Activated naive CD4-positive, alpha-beta T cell treated with anti-CD3 and anti-CD28 coated beads, Interleukin-2, amount 50 U/mL, for 24 hours (primary cell): ENCODE measurements around the gene CRLF1.

ENCODE experiments used
- H3K27ac Mint-ChIP-seq: one replicate; pipeline ENCODE4 v1.8.0; 2021; ENCODE audit warnings: mild to moderate bottlenecking, mixed read lengths
- H3K27me3 Mint-ChIP-seq: one replicate; pipeline ENCODE4 v1.8.0; 2021; ENCODE audit warnings: mixed read lengths
- H3K36me3 Mint-ChIP-seq: one replicate; pipeline ENCODE4 v1.8.0; 2021; ENCODE audit warnings: mixed read lengths
- H3K4me1 Mint-ChIP-seq: one replicate; pipeline ENCODE4 v1.8.0; 2021; ENCODE audit warnings: mixed read lengths
- H3K4me3 Mint-ChIP-seq: one replicate; pipeline ENCODE4 v1.8.0; 2021; ENCODE audit warnings: mild to moderate bottlenecking, mixed read lengths
- H3K9me3 Mint-ChIP-seq: one replicate; pipeline ENCODE4 v1.8.0; 2021; ENCODE audit warnings: mixed read lengths

The CRLF1 gene

DNA sequence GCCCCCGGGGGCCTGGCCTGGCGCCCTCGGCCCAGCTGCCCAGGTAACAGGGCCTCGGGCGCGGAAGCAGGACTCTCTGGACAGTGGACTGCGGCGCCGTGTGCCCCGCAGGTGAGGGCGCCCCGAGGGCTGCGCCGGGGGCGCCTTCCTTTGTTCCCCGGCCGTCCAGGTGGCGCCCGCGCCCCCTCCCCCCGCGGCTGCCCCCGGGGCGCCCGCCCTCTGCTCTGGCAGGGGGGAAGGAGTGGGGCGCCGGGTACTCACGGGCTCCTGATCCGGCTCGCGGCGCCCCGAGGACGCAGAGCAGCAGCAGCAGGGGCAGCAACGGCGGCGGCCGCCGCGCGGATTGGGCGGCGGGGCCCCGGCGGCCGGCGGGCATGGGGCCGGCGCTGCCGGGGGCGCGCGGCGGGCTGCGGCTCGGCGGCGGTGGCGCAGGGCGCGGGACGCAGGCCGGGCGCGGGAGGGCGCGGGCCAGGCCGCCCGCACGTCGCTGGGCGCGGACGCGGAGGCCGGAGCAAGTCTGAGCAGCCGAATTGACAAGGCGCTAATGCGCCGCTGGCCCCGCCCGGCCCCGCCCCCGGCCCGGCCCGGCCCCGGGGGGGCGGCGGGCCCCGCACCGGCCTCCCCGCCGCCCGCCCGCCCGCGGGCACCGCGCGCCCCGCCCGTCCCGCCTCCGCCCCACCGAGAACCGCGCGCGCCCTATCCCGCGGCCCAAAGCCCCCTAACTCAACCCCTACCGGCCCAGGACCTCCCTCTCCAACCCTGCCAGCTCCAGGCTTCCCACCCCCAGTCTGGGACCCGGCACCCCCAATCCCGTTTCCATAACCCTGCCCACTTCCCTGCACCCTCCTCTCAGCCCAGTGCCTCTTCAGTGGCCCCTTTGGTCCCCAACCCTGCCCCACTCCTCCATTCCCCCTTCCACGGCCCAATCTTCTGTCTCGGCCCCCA, at the start of gene CRLF1:
Gene CRLF1, minus strand, starts transcription at position 519 of the 945 bp plus-strand sequence. Its CDS starts 143 bp downstream, at position 376.
- Mint-ChIP-seq H3K27me3 (peaks cover 41% of the 10 kb centered on the region), H3K36me3 (no peaks in the 10 kb centered on the region), H3K9me3 (no peaks in the 10 kb centered on the region), H3K4me1 (peaks cover 19% of the 10 kb centered on the region), H3K4me3 (no peak within 1 kb of the TSS), H3K27ac (no peak within 1 kb of the TSS)

DNA sequence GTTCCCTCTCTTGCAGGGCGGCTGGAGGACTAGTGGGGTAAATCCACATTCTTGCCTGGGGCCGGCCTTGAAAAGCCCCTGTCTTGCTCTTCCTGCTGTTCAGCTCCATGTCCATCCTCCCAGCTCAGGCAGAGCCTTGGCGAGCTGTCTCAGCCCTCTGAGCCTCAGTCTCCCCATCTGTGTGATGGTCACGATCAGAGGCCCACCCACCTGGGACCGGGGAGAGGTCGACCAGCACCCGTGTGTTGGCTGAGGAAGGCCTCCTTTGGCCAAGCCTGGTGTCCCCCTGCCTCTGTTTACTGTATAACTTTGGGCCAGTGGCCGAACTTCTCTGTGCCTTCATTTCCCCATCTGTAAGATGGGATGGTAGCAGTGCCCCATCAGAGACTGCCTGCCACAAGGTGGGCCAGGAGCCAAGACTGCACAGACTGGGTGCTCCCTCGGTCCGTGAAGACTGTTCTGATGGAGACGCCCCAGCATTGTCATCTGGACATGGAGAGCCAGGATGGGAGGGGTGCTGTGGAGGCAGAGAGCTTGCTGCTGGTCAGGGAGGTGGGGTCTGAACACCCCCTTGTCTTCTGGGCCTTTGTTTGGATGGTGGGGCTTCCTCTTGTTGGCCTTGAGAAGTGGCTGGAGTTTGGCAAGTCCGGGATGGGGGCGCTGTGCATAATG, 48.7 kb upstream of the CRLF1 start:
- H3K9me3 Mint-ChIP-seq, result no peaks in the 10 kb centered on the region
- H3K27ac Mint-ChIP-seq, result no peak overlapping the region
- H3K4me3 Mint-ChIP-seq, result no peak overlapping the region
- peaks cover 24% of the 10 kb centered on the region for H3K4me1 Mint-ChIP-seq
- H3K27me3 Mint-ChIP-seq, result no peaks in the 10 kb centered on the region
- H3K36me3 Mint-ChIP-seq, result no peaks in the 10 kb centered on the region

GRCh38 chr19:18654469-18654868, 47.9 kb upstream of the CRLF1 start:
- H3K36me3 Mint-ChIP-seq, result no peaks in the 10 kb centered on the region
- no peaks in the 10 kb centered on the region for H3K9me3 Mint-ChIP-seq
- peaks cover 29% of the 10 kb centered on the region for H3K4me1 Mint-ChIP-seq
- H3K27me3 Mint-ChIP-seq, result no peaks in the 10 kb centered on the region
- no peak overlapping the region for H3K4me3 Mint-ChIP-seq
- H3K27ac Mint-ChIP-seq, result no peak overlapping the region

DNA sequence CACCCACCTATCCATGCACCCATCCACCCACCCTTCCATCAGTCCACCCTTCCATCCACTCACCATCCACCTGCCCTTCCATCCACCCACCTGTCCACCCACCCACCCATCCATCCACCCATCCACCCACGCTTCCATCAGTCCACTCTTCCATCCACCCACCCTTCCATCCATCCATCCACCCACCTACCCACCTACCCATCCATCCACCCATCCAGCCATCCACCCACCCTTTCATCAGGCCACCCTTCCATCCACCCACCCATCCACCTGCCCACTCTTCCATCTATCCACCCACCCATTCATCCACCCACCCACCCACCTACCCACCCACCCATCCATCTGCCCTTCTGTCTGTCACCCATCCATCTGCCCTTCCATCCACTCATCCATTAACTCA, 47.3 kb upstream of the CRLF1 start:
- H3K9me3 Mint-ChIP-seq, result no peaks in the 10 kb centered on the region
- no peaks in the 10 kb centered on the region for H3K27me3 Mint-ChIP-seq
- H3K36me3 Mint-ChIP-seq, result no peaks in the 10 kb centered on the region
- H3K4me3 Mint-ChIP-seq, result no peak overlapping the region
- H3K27ac Mint-ChIP-seq, result peak overlapping the region; percentile 62
- H3K4me1 Mint-ChIP-seq, result peaks cover 30% of the 10 kb centered on the region

DNA sequence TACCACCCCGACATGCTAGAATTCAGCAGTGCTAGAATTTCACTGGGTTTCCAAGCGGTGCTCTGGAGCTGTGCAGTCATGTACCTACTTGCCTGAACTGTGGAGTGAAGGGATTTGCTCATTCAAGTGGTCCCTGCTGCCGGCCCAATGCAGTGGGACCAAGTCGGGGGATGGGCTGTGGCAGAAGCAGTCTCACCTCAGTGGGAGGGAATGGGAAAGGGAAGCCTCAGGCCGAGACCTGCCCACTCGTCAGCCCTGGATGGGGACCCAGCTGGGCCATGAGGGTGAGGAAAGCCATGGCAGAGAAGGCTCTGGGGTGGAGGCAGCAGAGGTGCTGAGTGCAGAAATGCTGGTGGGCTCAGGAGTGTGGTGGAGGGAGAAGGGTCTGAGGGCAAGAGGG, 45.1 kb upstream of the CRLF1 start:
- H3K4me1 Mint-ChIP-seq, result peaks cover 23% of the 10 kb centered on the region
- peak overlapping the region; percentile 8 for H3K27ac Mint-ChIP-seq
- H3K4me3 Mint-ChIP-seq, result no peak overlapping the region
- no peaks in the 10 kb centered on the region for H3K9me3 Mint-ChIP-seq
- no peaks in the 10 kb centered on the region for H3K36me3 Mint-ChIP-seq
- H3K27me3 Mint-ChIP-seq, result no peaks in the 10 kb centered on the region

DNA sequence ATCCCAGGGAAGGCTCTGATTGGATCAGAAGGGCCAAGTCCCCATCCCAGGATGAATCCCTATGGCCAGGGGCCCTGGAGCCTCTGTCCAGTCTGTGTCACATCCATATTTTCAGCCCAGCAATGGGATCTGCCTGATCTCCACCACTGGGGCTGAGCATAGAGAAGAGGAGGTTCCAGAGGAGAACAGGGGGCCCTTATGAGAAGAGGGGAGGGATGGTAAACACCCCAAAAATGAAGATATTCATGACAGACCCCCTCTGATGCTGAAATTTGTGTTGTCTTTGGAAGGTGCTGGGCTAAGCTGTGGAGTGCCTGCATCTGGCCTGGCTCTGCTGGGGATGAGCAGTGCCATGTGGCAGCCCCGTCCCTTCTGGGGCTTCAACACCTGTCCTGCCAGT, 44.7 kb upstream of the CRLF1 start:
- Mint-ChIP-seq H3K9me3 (no peaks in the 10 kb centered on the region), H3K4me1 (peaks cover 25% of the 10 kb centered on the region), H3K27me3 (no peaks in the 10 kb centered on the region), H3K27ac (no peak overlapping the region), H3K36me3 (no peaks in the 10 kb centered on the region), H3K4me3 (no peak overlapping the region)

DNA sequence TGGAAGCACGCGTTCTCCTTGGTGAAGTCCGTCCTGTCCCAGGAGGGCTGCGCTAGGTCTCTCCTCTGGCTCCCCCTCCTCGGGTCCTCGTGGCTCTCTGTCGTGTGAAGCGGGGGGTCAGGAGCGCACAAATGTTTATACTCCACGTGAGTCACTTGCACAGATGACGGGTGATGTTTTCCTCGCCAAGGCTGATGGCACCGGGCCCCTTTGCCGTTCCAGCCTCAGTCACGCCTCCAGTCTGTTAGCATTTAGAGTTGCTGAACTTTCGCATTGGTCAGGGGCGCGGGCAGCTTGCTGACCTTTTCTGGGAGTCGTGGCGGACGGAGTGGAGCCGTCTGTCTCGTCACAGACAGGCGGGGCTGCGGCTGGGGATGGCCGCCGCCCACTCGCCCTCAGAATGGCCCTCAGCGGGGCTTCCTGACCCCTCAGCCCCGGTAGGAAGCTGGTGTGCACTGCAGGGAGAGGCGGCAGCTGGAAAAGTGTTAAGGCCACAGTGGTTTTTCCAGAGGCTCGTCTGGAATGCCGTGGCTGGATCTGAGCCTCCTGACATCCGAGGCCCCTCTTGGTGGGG, 44.0 kb upstream of the CRLF1 start:
- Mint-ChIP-seq H3K27me3 (no peaks in the 10 kb centered on the region), H3K4me1 (peaks cover 25% of the 10 kb centered on the region), H3K27ac (no peak overlapping the region), H3K36me3 (no peaks in the 10 kb centered on the region), H3K9me3 (no peaks in the 10 kb centered on the region), H3K4me3 (no peak overlapping the region)

GRCh38 chr19:18650021-18650390, 43.4 kb upstream of the CRLF1 start:
- no peaks in the 10 kb centered on the region for H3K27me3 Mint-ChIP-seq
- peaks cover 25% of the 10 kb centered on the region for H3K4me1 Mint-ChIP-seq
- H3K36me3 Mint-ChIP-seq, result no peaks in the 10 kb centered on the region
- H3K4me3 Mint-ChIP-seq, result no peak overlapping the region
- no peaks in the 10 kb centered on the region for H3K9me3 Mint-ChIP-seq
- H3K27ac Mint-ChIP-seq, result no peak overlapping the region

DNA sequence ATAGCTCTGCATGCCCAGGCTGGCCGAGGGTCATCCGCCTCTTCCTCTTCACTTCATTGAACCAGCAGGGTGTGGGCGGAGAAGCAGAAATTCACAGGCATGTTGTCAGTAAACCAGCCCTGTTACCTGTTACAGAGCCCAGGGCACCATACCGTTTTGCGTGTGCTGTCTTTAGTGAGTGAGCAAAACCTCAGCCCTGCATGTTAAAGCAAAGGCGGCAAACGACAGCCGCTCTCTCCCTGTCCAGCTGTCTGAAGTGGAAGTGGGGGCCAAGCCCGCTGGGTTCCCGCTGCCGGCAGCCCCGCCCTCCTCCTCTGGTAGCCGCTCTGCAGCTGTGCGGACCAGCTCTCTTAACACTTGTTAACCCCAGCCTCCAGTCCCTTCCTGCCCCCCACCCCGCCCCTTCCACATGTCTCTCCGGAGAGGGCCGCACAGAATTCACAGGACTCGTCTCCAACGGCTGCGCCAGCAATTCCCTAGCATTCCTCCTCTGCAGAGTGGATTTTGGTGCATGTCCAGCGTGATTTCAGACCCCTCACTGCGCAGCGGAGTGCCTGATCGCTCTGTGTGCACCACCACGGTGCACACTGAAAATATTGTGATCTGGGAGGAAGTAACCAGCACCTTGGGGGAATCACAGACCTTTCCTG, 42.9 kb upstream of the CRLF1 start:
- H3K4me1 Mint-ChIP-seq, result peaks cover 24% of the 10 kb centered on the region

DNA sequence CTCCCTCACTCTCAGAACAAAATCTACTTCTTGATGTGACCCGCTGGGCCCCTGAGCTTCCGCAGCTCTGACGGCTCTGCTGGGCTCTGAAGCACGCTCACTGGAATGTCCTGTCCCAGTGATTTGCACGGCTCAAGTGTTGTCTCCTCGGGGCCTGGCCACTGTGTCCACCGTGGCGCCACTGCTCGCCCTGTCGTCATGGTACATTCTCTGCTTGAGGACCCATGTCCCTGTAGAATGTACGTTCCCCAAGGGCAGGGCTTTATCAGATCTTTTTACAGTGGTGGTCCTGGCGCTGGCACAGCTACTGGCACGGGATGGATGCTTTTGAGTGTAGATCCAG, 42.3 kb upstream of the CRLF1 start:
- Mint-ChIP-seq H3K27me3 (no peaks in the 10 kb centered on the region), H3K27ac (no peak overlapping the region), H3K4me3 (no peak overlapping the region), H3K4me1 (peaks cover 28% of the 10 kb centered on the region), H3K9me3 (no peaks in the 10 kb centered on the region), H3K36me3 (no peaks in the 10 kb centered on the region)

More for the DNA sequence above, 42.9 kb upstream of the CRLF1 start:
- Mint-ChIP-seq H3K4me3 (no peak overlapping the region), H3K9me3 (no peaks in the 10 kb centered on the region), H3K36me3 (no peaks in the 10 kb centered on the region), H3K27ac (no peak overlapping the region), H3K27me3 (no peaks in the 10 kb centered on the region)

GRCh38 chr19:18647807-18648206, 41.2 kb upstream of the CRLF1 start:
- H3K9me3 Mint-ChIP-seq, result no peaks in the 10 kb centered on the region
- H3K27ac Mint-ChIP-seq, result no peak overlapping the region
- H3K4me1 Mint-ChIP-seq, result peaks cover 31% of the 10 kb centered on the region
- no peak overlapping the region for H3K4me3 Mint-ChIP-seq
- H3K36me3 Mint-ChIP-seq, result no peaks in the 10 kb centered on the region
- no peaks in the 10 kb centered on the region for H3K27me3 Mint-ChIP-seq

- H3K27ac Mint-ChIP-seq, result no peak overlapping the region
These were observed 40.8 kb upstream of the CRLF1 start for GRCh38 chr19:18647371-18647767.

DNA sequence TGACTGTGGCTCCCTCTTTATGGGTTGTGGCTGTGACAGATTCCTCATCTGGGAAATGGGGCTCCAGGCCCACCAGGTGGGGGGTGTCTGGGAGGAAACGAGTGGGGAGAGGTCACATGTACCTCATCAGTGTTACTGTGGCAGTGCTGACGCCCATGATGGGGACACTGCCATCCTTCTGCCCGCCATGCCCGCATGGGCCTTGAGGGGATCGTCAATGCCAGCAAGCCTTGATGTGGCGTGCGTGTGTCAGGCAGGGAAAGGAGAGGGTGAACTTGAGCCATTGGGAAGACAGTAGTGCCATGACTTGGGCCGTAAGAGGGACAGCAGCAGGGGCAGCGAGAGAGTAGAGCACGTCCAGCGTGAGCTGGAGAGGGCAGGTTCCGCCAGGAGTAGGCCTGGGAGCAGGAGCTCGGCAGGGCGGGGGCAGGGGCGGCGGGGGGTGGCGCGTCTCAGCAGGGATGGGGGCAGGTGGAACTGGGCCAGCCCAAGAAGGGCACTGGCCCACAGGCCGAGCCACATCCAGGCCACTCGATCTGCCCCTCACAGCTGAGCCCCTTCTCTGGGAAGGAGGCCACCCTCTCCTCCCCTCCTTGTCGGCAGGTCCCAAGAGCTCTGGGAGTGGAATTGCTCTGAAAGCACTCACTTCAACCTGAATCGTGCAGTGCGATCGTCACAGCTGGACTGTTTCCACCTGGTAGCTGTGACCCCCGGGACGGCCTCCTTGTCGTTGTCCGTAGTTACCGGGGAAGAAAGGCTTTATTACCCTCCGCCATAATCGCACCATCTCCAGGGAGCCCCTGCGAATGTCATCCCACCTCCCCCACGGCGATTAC, 40.2 kb upstream of the CRLF1 start:
- Mint-ChIP-seq H3K4me3 (no peak overlapping the region), H3K9me3 (no peaks in the 10 kb centered on the region), H3K36me3 (no peaks in the 10 kb centered on the region), H3K27ac (no peak overlapping the region), H3K4me1 (peaks cover 31% of the 10 kb centered on the region), H3K27me3 (no peaks in the 10 kb centered on the region)

More at GRCh38 chr19:18647371-18647767, 40.8 kb upstream of the CRLF1 start:
- Mint-ChIP-seq H3K4me3 (no peak overlapping the region), H3K36me3 (no peaks in the 10 kb centered on the region), H3K4me1 (peaks cover 31% of the 10 kb centered on the region), H3K9me3 (no peaks in the 10 kb centered on the region), H3K27me3 (no peaks in the 10 kb centered on the region)

DNA sequence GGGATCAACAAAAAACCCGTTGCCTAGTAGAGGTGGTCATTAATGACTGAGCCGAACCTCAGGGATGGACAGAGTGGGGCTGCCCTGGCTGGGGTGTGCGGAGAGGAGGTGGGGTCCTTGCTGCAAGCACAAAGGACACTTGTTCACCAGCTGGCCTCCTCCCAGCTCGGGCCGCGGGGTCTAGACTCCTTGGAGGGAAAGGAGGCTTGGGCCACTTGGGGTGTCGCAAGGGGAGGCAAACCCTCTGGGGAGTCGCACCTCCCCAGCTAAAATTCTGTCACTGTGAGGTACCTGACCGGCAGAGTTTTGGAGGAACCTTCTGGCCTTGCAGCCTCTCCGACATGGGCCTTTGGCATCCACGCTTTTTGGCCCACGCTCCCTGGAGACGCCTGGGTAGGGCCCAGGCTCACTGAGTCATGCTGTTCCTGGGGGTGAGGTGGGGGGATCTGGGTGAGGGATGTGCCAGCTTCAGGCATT, 38.5 kb upstream of the CRLF1 start:
- Mint-ChIP-seq H3K4me1 (peaks cover 31% of the 10 kb centered on the region), H3K27me3 (no peaks in the 10 kb centered on the region), H3K27ac (no peak overlapping the region), H3K36me3 (no peaks in the 10 kb centered on the region), H3K4me3 (no peak overlapping the region), H3K9me3 (no peaks in the 10 kb centered on the region)
